Measurements from ENCODE around the gene RCBTB2. TPM values are rescaled to one million over a fixed set of nuclear protein-coding genes. Genes with fewer than 3 reads are reported as not detected.

The RCBTB2 gene
- polyA plus RNA-seq, 3 donors: 54.9 to 60.6 (median 58.6) TPM

GRCh38 chr13:48496271-48497161, 36.4 kb downstream of the RCBTB2 start:
- no peak for DNase-seq (ENCODE audit: low read depth in 3 of 3, low spot score in 2 of 3)

- DNase-seq (ENCODE audit: low read depth in 3 of 3, low spot score in 2 of 3): no peak
Observed at GRCh38 chr13:48494874-48495273, 38.0 kb downstream of the RCBTB2 start.

GRCh38 chr13:48493851-48494250, 39.0 kb downstream of the RCBTB2 start:
- no peak for DNase-seq (ENCODE audit: low read depth in 3 of 3, low spot score in 2 of 3)

GRCh38 chr13:48493066-48493765, 39.7 kb downstream of the RCBTB2 start:
- no peak for DNase-seq (ENCODE audit: low read depth in 3 of 3, low spot score in 2 of 3)

- no peak for DNase-seq (ENCODE audit: low read depth in 3 of 3, low spot score in 2 of 3)
Observed at GRCh38 chr13:48492470-48493065, 40.3 kb downstream of the RCBTB2 start.

- DNase-seq (ENCODE audit: low read depth in 3 of 3, low spot score in 2 of 3): no peak
Observed at GRCh38 chr13:48492096-48492440, 40.8 kb downstream of the RCBTB2 start.

- no peak for DNase-seq (ENCODE audit: low read depth in 3 of 3, low spot score in 2 of 3)
Observed at GRCh38 chr13:48491423-48492095, 41.3 kb downstream of the RCBTB2 start.

GRCh38 chr13:48490241-48490640, 42.6 kb downstream of the RCBTB2 start:
- DNase-seq (ENCODE audit: low read depth in 3 of 3, low spot score in 2 of 3): no peak

GRCh38 chr13:48489666-48490065, 43.2 kb downstream of the RCBTB2 start:
- no peak for DNase-seq (ENCODE audit: low read depth in 3 of 3, low spot score in 2 of 3)

- DNase-seq (ENCODE audit: low read depth in 3 of 3, low spot score in 2 of 3): no peak
Observed at GRCh38 chr13:48488995-48489394, 43.9 kb downstream of the RCBTB2 start.

GRCh38 chr13:48487968-48488367, 44.9 kb downstream of the RCBTB2 start:
- no peak for DNase-seq (ENCODE audit: low read depth in 3 of 3, low spot score in 2 of 3)

GRCh38 chr13:48486836-48487235, 46.0 kb downstream of the RCBTB2 start:
- no peak for DNase-seq (ENCODE audit: low read depth in 3 of 3, low spot score in 2 of 3)

GRCh38 chr13:48486362-48486761, 46.5 kb downstream of the RCBTB2 start:
- no peak for DNase-seq (ENCODE audit: low read depth in 3 of 3, low spot score in 2 of 3)

- DNase-seq (ENCODE audit: low read depth in 3 of 3, low spot score in 2 of 3): no peak
Observed at GRCh38 chr13:48485432-48485831, 47.4 kb downstream of the RCBTB2 start.

- no peak for DNase-seq (ENCODE audit: low read depth in 3 of 3, low spot score in 2 of 3)
Observed at GRCh38 chr13:48483575-48483974, 49.3 kb downstream of the RCBTB2 start.

- no peak for DNase-seq (ENCODE audit: low read depth in 3 of 3, low spot score in 2 of 3)
Observed at GRCh38 chr13:48478391-48478790, 54.5 kb downstream of the RCBTB2 start.

- no peak for DNase-seq (ENCODE audit: low read depth in 3 of 3, low spot score in 2 of 3)
Observed at GRCh38 chr13:48477191-48477855, 55.6 kb downstream of the RCBTB2 start.

- DNase-seq (ENCODE audit: low read depth in 3 of 3, low spot score in 2 of 3): no peak
Observed at GRCh38 chr13:48476686-48477085, 56.2 kb downstream of the RCBTB2 start.

- DNase-seq (ENCODE audit: low read depth in 3 of 3, low spot score in 2 of 3): no peak
Observed at GRCh38 chr13:48476215-48476614, 56.7 kb downstream of the RCBTB2 start.

- no peak for DNase-seq (ENCODE audit: low read depth in 3 of 3, low spot score in 2 of 3)
Observed at GRCh38 chr13:48475230-48475629, 57.6 kb downstream of the RCBTB2 start.
